ENCODE measurements around the gene ARMC2. TPM values are rescaled to one million over a fixed set of nuclear protein-coding genes. Genes with fewer than 3 reads are reported as not detected.

Gene ARMC2
- total RNA-seq, 1 donor from 2014 or later, result 10.1 TPM

DNA sequence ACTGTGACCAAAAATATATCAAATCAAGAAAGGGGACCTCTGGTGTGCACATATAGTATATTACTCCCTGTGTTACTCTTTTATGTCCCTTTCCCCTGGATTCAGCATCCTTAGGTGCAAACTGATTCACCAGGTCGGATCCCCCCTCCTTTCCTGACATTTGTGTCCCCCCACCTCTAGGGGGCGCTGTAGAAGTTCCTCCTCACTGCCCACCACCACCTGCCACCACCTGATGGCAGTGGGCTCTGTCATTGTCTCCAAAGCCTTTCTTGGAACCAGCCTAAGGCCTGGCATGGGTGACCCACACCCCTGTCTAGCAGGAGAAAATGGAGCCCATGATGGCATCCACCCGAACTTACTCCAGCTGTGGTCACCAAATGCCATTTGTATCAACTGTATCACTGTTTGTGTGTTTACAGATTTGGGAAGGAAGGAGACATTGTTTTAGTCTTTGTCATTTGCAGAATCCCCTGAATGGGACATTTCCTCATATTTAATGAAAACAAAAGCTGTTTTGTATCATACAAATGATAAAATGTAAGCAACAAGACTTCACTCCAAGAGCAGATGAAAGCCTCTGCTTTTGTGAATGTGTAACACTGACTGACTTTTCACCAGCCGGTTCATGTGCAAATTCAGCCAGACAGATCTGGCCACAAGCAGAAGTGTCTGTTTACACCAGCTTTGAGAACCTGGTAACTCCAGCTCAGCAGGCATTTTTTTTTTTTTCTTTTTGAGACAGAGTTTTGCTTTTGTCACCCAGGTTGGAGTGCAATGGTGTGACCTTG is 66.2 kb downstream of the ARMC2 start:
- TF ChIP-seq CTCF (conservative IDR thresholded peaks at IDR 0.05), result peak; percentile 59
- Mint-ChIP-seq H3K4me3 (no peak overlapping the region), H3K27ac (ENCODE audit: unreplicated experiment) (no peak overlapping the region), H3K27me3 (ENCODE audit: low read depth) (no peaks in the 10 kb centered on the region), H3K4me1 (no peaks in the 10 kb centered on the region), H3K9me3 (no peaks in the 10 kb centered on the region), H3K36me3 (ENCODE audit: low read depth) (no peaks in the 10 kb centered on the region)
- peak; percentile 4 for DNase-seq (ENCODE audit: low read depth, low spot score)

GRCh38 chr6:108915258-108915657 is 67.0 kb downstream of the ARMC2 start:
- Mint-ChIP-seq H3K27ac (ENCODE audit: unreplicated experiment) (no peak overlapping the region), H3K4me1 (no peaks in the 10 kb centered on the region), H3K9me3 (no peaks in the 10 kb centered on the region), H3K27me3 (ENCODE audit: low read depth) (no peaks in the 10 kb centered on the region), H3K4me3 (no peak overlapping the region), H3K36me3 (ENCODE audit: low read depth) (no peaks in the 10 kb centered on the region)
- TF ChIP-seq CTCF (conservative IDR thresholded peaks at IDR 0.05), result no peak
- no peak for DNase-seq (ENCODE audit: low read depth, low spot score)

GRCh38 chr6:108916026-108916686 is 67.9 kb downstream of the ARMC2 start:
- no peak for DNase-seq (ENCODE audit: low read depth, low spot score)
- H3K4me1 Mint-ChIP-seq, result no peaks in the 10 kb centered on the region
- H3K36me3 Mint-ChIP-seq (ENCODE audit: low read depth), result no peaks in the 10 kb centered on the region
- H3K27ac Mint-ChIP-seq (ENCODE audit: unreplicated experiment), result no peak overlapping the region
- H3K9me3 Mint-ChIP-seq, result no peaks in the 10 kb centered on the region
- no peaks in the 10 kb centered on the region for H3K27me3 Mint-ChIP-seq (ENCODE audit: low read depth)
- H3K4me3 Mint-ChIP-seq, result no peak overlapping the region
- no peak for TF ChIP-seq CTCF (conservative IDR thresholded peaks at IDR 0.05)

DNA sequence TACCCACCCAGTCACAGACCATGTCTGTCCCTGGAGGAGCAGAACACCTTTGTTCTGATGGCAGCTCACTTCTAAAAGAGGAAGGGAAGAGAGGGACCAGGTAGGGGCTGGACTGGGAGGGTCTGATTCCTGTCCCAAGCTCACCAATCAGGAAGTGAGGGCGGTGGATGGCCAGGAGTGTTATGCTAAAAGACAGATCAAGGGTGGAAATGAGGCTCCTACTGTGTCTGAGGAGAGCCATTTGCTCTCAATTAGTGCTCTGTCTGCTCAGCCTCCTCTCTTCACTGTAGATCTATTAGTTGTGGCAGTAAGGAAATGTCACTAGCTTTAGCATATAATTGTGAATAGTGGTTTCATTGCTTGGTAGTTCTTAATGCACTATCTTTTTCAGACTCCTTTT is 72.5 kb downstream of the ARMC2 start:
- H3K4me3 Mint-ChIP-seq, result no peak overlapping the region
- H3K36me3 Mint-ChIP-seq (ENCODE audit: low read depth), result no peaks in the 10 kb centered on the region
- no peaks in the 10 kb centered on the region for H3K27me3 Mint-ChIP-seq (ENCODE audit: low read depth)
- no peak for DNase-seq (ENCODE audit: low read depth, low spot score)
- H3K27ac Mint-ChIP-seq (ENCODE audit: unreplicated experiment), result no peak overlapping the region
- H3K9me3 Mint-ChIP-seq, result peaks cover 3% of the 10 kb centered on the region
- TF ChIP-seq CTCF (conservative IDR thresholded peaks at IDR 0.05), result no peak
- peaks cover 4% of the 10 kb centered on the region for H3K4me1 Mint-ChIP-seq

DNA sequence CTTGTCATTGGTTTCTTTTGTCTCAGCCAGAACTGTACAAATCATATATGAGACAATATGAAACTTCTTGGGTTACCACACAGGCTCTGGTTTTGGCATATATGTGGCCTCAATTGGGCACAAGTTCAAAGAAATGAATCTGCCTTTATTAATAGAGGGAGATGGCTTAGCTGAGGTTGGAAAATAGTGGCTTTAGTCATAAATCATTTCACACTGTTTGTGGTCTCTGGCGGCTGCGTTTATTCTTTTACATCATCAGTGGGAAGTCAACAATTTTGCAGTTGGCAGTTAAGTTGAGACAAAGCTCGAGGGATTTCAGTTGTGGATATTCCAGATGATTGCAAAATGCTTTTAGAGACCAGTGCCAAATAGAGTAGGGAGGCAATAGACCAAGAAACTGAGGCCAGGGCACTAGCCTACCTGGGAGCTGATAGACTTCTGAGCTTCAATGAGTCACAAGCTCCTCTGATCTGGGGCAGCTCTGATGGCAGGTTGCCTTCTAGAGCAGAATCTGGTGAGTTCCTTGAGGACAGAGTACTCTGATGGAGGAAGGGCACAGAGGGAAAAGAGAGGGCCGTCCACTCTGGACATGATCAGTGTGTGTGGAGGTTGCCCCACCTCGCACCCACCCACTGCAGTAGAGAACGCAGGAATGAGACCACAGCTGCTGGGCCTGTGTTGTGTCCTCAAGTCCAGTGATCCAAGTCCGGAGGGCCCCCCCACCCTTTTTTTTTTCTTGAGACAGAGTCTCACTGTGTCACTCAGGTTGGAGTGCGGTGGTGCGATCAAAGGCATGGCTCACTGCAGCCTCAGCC is 73.5 kb downstream of the ARMC2 start:
- no peak overlapping the region for H3K27ac Mint-ChIP-seq (ENCODE audit: unreplicated experiment)
- H3K27me3 Mint-ChIP-seq (ENCODE audit: low read depth), result no peaks in the 10 kb centered on the region
- H3K36me3 Mint-ChIP-seq (ENCODE audit: low read depth), result no peaks in the 10 kb centered on the region
- no peak overlapping the region for H3K4me3 Mint-ChIP-seq
- no peak for DNase-seq (ENCODE audit: low read depth, low spot score)
- H3K9me3 Mint-ChIP-seq, result peaks cover 3% of the 10 kb centered on the region
- peaks cover 4% of the 10 kb centered on the region for H3K4me1 Mint-ChIP-seq
- no peak for TF ChIP-seq CTCF (conservative IDR thresholded peaks at IDR 0.05)

Measured in neural crest cell (in vitro differentiated cells).